Measurements from ENCODE around the gene SIGLEC1.

The SIGLEC1 gene

GRCh38 chr20:3697588-3698305 is 14.7 kb downstream of the SIGLEC1 start:
- DNase-seq: no peak

GRCh38 chr20:3696745-3697587 is 15.4 kb downstream of the SIGLEC1 start:
- no peak for DNase-seq

- no peak for DNase-seq
These were observed 16.2 kb downstream of the SIGLEC1 start for GRCh38 chr20:3696200-3696599.

- DNase-seq: no peak
These were observed 17.5 kb downstream of the SIGLEC1 start for GRCh38 chr20:3694864-3695263.

GRCh38 chr20:3693376-3693775 is 19.0 kb downstream of the SIGLEC1 start:
- DNase-seq: no peak

GRCh38 chr20:3692706-3693294 is 19.6 kb downstream of the SIGLEC1 start:
- DNase-seq: no peak

GRCh38 chr20:3691897-3692296 is 20.5 kb downstream of the SIGLEC1 start:
- DNase-seq: no peak

GRCh38 chr20:3691306-3691705 is 21.1 kb downstream of the SIGLEC1 start:
- DNase-seq: no peak

- no peak for DNase-seq
These were observed 22.0 kb downstream of the SIGLEC1 start for GRCh38 chr20:3690413-3690812.

- DNase-seq: no peak
These were observed 22.4 kb downstream of the SIGLEC1 start for GRCh38 chr20:3689978-3690377.

GRCh38 chr20:3687655-3688054 is 24.7 kb downstream of the SIGLEC1 start:
- DNase-seq: no peak

GRCh38 chr20:3686867-3687321 is 25.5 kb downstream of the SIGLEC1 start:
- DNase-seq: no peak

GRCh38 chr20:3686421-3686820 is 26.0 kb downstream of the SIGLEC1 start:
- no peak for DNase-seq

GRCh38 chr20:3685341-3685740 is 27.1 kb downstream of the SIGLEC1 start:
- no peak for DNase-seq

GRCh38 chr20:3681931-3682781 is 30.2 kb downstream of the SIGLEC1 start, which contains the start of gene ADAM33:
TSS of gene ADAM33 (minus strand) at chr20:3682010. CDS start at chr20:3682004, 6 bp downstream.
- no peak for DNase-seq

GRCh38 chr20:3681352-3681930 is 31.0 kb downstream of the SIGLEC1 start:
- DNase-seq: no peak

- DNase-seq: no peak
These were observed 31.6 kb downstream of the SIGLEC1 start for GRCh38 chr20:3680701-3681351.

GRCh38 chr20:3679749-3680700 is 32.4 kb downstream of the SIGLEC1 start:
- DNase-seq: no peak

- DNase-seq: no peak
These were observed 33.3 kb downstream of the SIGLEC1 start for GRCh38 chr20:3678856-3679720.
